Stimulated activated CD8-positive, alpha-beta memory T cell treated with anti-CD3 and anti-CD28 coated beads, Interleukin-15, amount 100 ng/mL, for 1 hour (primary cell): ENCODE measurements around the gene CTNNBL1.

Experiments
- DNase-seq: peaks from one replicate; pipeline ENCODE4 v3.0.0-alpha.2; 2020; ENCODE audit warnings: low read depth

Gene CTNNBL1

GRCh38 chr20:37777012-37777950, 83.5 kb downstream of the CTNNBL1 start:
- no peak for DNase-seq

GRCh38 chr20:37777988-37778659, 84.3 kb downstream of the CTNNBL1 start:
- no peak for DNase-seq

GRCh38 chr20:37781626-37782025, 87.8 kb downstream of the CTNNBL1 start:
- no peak for DNase-seq

- DNase-seq: no peak
Observed at GRCh38 chr20:37786043-37786442, 92.2 kb downstream of the CTNNBL1 start.

- DNase-seq: no peak
Observed at GRCh38 chr20:37789408-37789807, 95.6 kb downstream of the CTNNBL1 start.

- DNase-seq: no peak
Observed at GRCh38 chr20:37790900-37791299, 97.1 kb downstream of the CTNNBL1 start.

GRCh38 chr20:37796121-37796520, 102.3 kb downstream of the CTNNBL1 start:
- no peak for DNase-seq

- no peak for DNase-seq
Observed at GRCh38 chr20:37796733-37797132, 102.9 kb downstream of the CTNNBL1 start.

- DNase-seq: no peak
Observed at GRCh38 chr20:37797669-37798175, 103.9 kb downstream of the CTNNBL1 start.

GRCh38 chr20:37798312-37798711, 104.5 kb downstream of the CTNNBL1 start:
- DNase-seq: no peak

- DNase-seq: no peak
Observed at GRCh38 chr20:37800618-37801017, 106.8 kb downstream of the CTNNBL1 start.

GRCh38 chr20:37801921-37802320, 108.1 kb downstream of the CTNNBL1 start:
- DNase-seq: no peak

- no peak for DNase-seq
Observed at GRCh38 chr20:37803438-37804307, 109.8 kb downstream of the CTNNBL1 start.

- no peak for DNase-seq
Observed at GRCh38 chr20:37804584-37805566, 111.0 kb downstream of the CTNNBL1 start.

GRCh38 chr20:37807471-37808232, 113.8 kb downstream of the CTNNBL1 start:
- DNase-seq: no peak

- DNase-seq: no peak
Observed at GRCh38 chr20:37808233-37809070, 114.6 kb downstream of the CTNNBL1 start.

GRCh38 chr20:37810027-37810426, 116.2 kb downstream of the CTNNBL1 start:
- DNase-seq: no peak

GRCh38 chr20:37816003-37816402, 122.2 kb downstream of the CTNNBL1 start:
- DNase-seq: no peak

GRCh38 chr20:37816726-37817125, 122.9 kb downstream of the CTNNBL1 start:
- no peak for DNase-seq
